ENCODE results near the gene SMYD4.
A peak's percentile ranks its signal among the peaks of the same experiment; 100 is the strongest.
"Not testable (repeated sequence)": the region's sequence is repeated elsewhere in the genome, so short reads cannot be mapped to it uniquely, and the experiment has no call there.

SMYD4 gene

GRCh38 chr17:1779571-1780131 is 50.1 kb downstream of the SMYD4 start:
- peaks cover 33% of the 10 kb centered on the region for H3K4me1 ChIP-seq (ENCODE audit: insufficient read depth, low read length)
- H3K9ac ChIP-seq (ENCODE audit: low read length), result no peak overlapping the region
- no peaks in the 10 kb centered on the region for H3K9me3 ChIP-seq (ENCODE audit: low read length)
- no peak overlapping the region for H3K4me3 ChIP-seq (ENCODE audit: low read depth in 1 of 2, low read length in 2 of 2)
- peak overlapping the region; percentile 29 for H3K27ac ChIP-seq (ENCODE audit: low read depth, low read length)
- peaks cover 27% of the 10 kb centered on the region for H3K36me3 ChIP-seq (ENCODE audit: insufficient read depth, low read length)
- no peaks in the 10 kb centered on the region for H3K27me3 ChIP-seq (ENCODE audit: control insufficient read depth in 1 of 2, insufficient read depth in 2 of 2, low read length in 2 of 2)

- H3K27ac ChIP-seq (ENCODE audit: low read depth, low read length), result no peak overlapping the region
These were observed 52.8 kb downstream of the SMYD4 start for GRCh38 chr17:1776857-1777256.

GRCh38 chr17:1776328-1776727 is 53.4 kb downstream of the SMYD4 start:
- H3K9ac ChIP-seq (ENCODE audit: low read length), result no peak overlapping the region
- H3K27me3 ChIP-seq (ENCODE audit: control insufficient read depth in 1 of 2, insufficient read depth in 2 of 2, low read length in 2 of 2), result no peaks in the 10 kb centered on the region
- no peak overlapping the region for H3K27ac ChIP-seq (ENCODE audit: low read depth, low read length)
- peaks cover 20% of the 10 kb centered on the region for H3K36me3 ChIP-seq (ENCODE audit: insufficient read depth, low read length)
- peaks cover 10% of the 10 kb centered on the region for H3K4me1 ChIP-seq (ENCODE audit: insufficient read depth, low read length)
- H3K9me3 ChIP-seq (ENCODE audit: low read length), result no peaks in the 10 kb centered on the region
- H3K4me3 ChIP-seq (ENCODE audit: low read depth in 1 of 2, low read length in 2 of 2), result no peak overlapping the region

More at GRCh38 chr17:1776857-1777256, 52.8 kb downstream of the SMYD4 start:
- peaks cover 12% of the 10 kb centered on the region for H3K4me1 ChIP-seq (ENCODE audit: insufficient read depth, low read length)
- no peaks in the 10 kb centered on the region for H3K27me3 ChIP-seq (ENCODE audit: control insufficient read depth in 1 of 2, insufficient read depth in 2 of 2, low read length in 2 of 2)
- no peak overlapping the region for H3K4me3 ChIP-seq (ENCODE audit: low read depth in 1 of 2, low read length in 2 of 2)
- H3K36me3 ChIP-seq (ENCODE audit: insufficient read depth, low read length), result peaks cover 24% of the 10 kb centered on the region
- no peak overlapping the region for H3K9ac ChIP-seq (ENCODE audit: low read length)
- no peaks in the 10 kb centered on the region for H3K9me3 ChIP-seq (ENCODE audit: low read length)

DNA sequence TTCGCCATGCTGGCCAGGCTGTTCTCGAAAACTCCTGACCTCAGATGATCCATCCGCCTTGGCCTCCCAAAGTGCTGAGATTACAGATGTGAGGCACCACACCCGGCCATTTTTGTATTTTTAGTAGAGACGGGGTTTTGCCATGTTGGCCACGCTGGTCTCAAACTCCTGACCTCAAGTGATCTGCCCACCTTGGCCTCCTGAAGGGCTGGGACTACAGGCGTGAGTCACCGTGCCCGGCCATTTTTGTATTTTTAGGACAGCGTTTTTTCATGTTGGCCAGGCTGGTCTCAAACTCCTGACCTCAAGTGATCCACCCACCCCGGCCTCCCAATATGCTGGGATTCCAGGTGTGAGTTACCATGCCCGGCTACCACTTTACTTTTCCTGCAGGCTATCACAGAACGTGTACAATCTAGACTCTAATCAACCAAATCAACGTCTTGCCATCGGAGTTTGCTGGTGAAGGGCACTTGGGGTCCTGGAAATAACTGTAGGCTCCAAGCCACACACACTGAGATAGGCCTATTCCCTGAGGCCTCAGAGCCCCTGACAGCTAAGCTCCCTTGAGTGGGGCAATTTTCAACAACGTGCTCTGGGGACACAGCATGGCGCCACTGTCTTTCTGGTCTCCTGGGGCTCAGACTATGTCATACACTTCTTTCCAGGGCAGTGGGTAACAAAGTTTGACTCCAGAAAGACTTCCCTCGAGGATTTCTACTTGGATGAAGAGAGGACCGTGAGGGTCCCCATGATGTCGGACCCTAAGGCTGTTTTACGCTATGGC is 55.1 kb downstream of the SMYD4 start:
- Histone ChIP-seq H3K27ac (ENCODE audit: low read depth, low read length) (no peak overlapping the region), H3K9me3 (ENCODE audit: low read length) (no peaks in the 10 kb centered on the region), H3K4me1 (ENCODE audit: insufficient read depth, low read length) (peaks cover 2% of the 10 kb centered on the region), H3K4me3 (ENCODE audit: low read depth in 1 of 2, low read length in 2 of 2) (no peak overlapping the region), H3K9ac (ENCODE audit: low read length) (no peak overlapping the region), H3K27me3 (ENCODE audit: control insufficient read depth in 1 of 2, insufficient read depth in 2 of 2, low read length in 2 of 2) (no peaks in the 10 kb centered on the region), H3K36me3 (ENCODE audit: insufficient read depth, low read length) (peaks cover 17% of the 10 kb centered on the region)

- peaks cover 17% of the 10 kb centered on the region for H3K36me3 ChIP-seq (ENCODE audit: insufficient read depth, low read length)
- H3K27me3 ChIP-seq (ENCODE audit: control insufficient read depth in 1 of 2, insufficient read depth in 2 of 2, low read length in 2 of 2), result no peaks in the 10 kb centered on the region
- H3K9ac ChIP-seq (ENCODE audit: low read length), result no peak overlapping the region
- H3K27ac ChIP-seq (ENCODE audit: low read depth, low read length), result no peak overlapping the region
- H3K4me1 ChIP-seq (ENCODE audit: insufficient read depth, low read length), result no peaks in the 10 kb centered on the region
- no peaks in the 10 kb centered on the region for H3K9me3 ChIP-seq (ENCODE audit: low read length)
- H3K4me3 ChIP-seq (ENCODE audit: low read depth in 1 of 2, low read length in 2 of 2), result no peak overlapping the region
These were observed 56.0 kb downstream of the SMYD4 start for GRCh38 chr17:1773696-1774181.

GRCh38 chr17:1773000-1773695 is 56.6 kb downstream of the SMYD4 start:
- H3K4me1 ChIP-seq (ENCODE audit: insufficient read depth, low read length); H3K4me3 ChIP-seq (ENCODE audit: low read depth in 1 of 2, low read length in 2 of 2); H3K9me3 ChIP-seq (ENCODE audit: low read length); H3K9ac ChIP-seq (ENCODE audit: low read length); H3K27me3 ChIP-seq (ENCODE audit: control insufficient read depth in 1 of 2, insufficient read depth in 2 of 2, low read length in 2 of 2); H3K27ac ChIP-seq (ENCODE audit: low read depth, low read length): not testable (repeated sequence)
- H3K36me3 ChIP-seq (ENCODE audit: insufficient read depth, low read length), result peaks cover 12% of the 10 kb centered on the region

DNA sequence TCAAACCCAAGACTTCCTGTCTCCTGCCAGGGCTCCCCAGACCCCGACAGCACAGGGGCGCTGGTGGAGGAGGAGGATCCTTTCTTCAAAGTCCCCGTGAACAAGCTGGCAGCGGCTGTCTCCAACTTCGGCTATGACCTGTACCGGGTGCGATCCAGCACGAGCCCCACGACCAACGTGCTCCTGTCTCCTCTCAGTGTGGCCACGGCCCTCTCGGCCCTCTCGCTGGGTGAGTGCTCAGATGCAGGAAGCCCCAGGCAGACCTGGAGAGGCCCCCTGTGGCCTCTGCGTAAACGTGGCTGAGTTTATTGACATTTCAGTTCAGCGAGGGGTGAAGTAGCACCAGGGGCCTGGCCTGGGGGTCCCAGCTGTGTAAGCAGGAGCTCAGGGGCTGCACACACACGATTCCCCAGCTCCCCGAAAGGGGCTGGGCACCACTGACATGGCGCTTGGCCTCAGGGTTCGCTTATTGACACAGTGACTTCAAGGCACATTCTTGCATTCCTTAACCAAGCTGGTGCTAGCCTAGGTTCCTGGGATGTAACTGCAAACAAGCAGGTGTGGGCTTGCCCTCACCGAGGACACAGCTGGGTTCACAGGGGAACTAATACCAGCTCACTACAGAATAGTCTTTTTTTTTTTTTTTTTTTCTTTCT is 59.8 kb downstream of the SMYD4 start:
- no peaks in the 10 kb centered on the region for H3K9me3 ChIP-seq (ENCODE audit: low read length)
- H3K36me3 ChIP-seq (ENCODE audit: insufficient read depth, low read length), result no peaks in the 10 kb centered on the region
- H3K4me3 ChIP-seq (ENCODE audit: low read depth in 1 of 2, low read length in 2 of 2), result no peak overlapping the region
- H3K9ac ChIP-seq (ENCODE audit: low read length), result no peak overlapping the region
- no peaks in the 10 kb centered on the region for H3K4me1 ChIP-seq (ENCODE audit: insufficient read depth, low read length)
- H3K27me3 ChIP-seq (ENCODE audit: control insufficient read depth in 1 of 2, insufficient read depth in 2 of 2, low read length in 2 of 2), result peaks cover 0 to 3% of the 10 kb centered on the region in 2 donors
- H3K27ac ChIP-seq (ENCODE audit: low read depth, low read length), result no peak overlapping the region

DNA sequence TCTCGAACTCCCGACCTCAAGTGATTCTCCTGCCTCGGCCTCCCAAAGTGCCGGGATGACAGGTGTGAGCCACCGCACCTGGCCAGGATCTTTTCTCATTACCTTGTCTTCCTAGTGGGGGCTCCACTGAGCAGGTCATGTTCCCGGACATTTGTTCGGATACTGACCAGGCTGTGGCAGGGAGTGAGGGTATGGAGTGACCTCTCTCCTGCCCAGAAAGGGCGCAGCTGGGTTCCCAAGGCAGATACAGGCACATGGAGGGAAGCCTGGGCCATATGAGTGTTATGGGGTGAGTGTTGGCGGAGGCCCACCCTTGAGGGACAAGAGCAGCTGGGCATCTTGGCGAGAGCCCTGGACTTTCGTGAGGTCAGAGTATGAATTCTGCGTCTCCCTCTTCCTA is 62.3 kb downstream of the SMYD4 start:
- H3K4me3 ChIP-seq (ENCODE audit: low read depth in 1 of 2, low read length in 2 of 2), result no peak overlapping the region
- peaks cover 0 to 3% of the 10 kb centered on the region in 2 donors for H3K27me3 ChIP-seq (ENCODE audit: control insufficient read depth in 1 of 2, insufficient read depth in 2 of 2, low read length in 2 of 2)
- no peaks in the 10 kb centered on the region for H3K36me3 ChIP-seq (ENCODE audit: insufficient read depth, low read length)
- H3K9ac ChIP-seq (ENCODE audit: low read length), result no peak overlapping the region
- no peaks in the 10 kb centered on the region for H3K9me3 ChIP-seq (ENCODE audit: low read length)
- peaks cover 6% of the 10 kb centered on the region for H3K4me1 ChIP-seq (ENCODE audit: insufficient read depth, low read length)
- no peak overlapping the region for H3K27ac ChIP-seq (ENCODE audit: low read depth, low read length)

DNA sequence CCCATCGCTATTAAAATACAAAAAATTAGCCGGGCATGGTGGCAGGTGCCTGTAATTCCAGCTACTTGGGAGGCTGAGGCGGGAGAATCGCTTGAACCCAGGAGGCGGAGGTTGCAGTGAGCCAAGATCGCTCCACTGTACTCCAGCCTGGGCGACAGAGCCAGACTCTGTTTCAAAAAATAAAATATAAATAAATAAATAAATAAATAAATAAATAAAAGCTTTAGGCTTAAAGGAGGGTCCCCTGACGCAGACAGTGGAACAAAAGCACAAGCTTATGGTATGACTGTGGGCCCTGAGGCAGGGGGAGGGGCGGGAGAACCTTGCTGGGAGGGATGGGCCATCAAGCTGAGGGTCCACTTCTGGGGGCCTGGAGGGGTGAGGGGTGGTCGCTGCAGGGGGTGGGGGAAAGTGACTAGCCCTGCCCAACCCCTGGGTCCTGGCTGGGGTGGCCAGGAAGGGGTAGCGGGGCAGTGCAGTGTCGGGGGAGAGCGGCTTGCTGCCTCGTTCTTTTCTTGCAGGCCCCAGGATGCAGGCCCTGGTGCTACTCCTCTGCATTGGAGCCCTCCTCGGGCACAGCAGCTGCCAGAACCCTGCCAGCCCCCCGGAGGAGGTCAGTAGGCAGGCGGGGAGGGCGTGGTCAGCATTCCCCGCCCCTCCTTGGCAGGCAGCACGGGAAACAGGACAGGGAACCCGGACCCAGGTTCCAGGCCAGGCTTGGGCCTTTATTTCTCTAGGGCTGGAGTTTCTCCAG is 63.1 kb downstream of the SMYD4 start:
- Histone ChIP-seq H3K9ac (ENCODE audit: low read length) (no peak overlapping the region), H3K4me1 (ENCODE audit: insufficient read depth, low read length) (peaks cover 6% of the 10 kb centered on the region), H3K27ac (ENCODE audit: low read depth, low read length) (no peak overlapping the region)

DNA sequence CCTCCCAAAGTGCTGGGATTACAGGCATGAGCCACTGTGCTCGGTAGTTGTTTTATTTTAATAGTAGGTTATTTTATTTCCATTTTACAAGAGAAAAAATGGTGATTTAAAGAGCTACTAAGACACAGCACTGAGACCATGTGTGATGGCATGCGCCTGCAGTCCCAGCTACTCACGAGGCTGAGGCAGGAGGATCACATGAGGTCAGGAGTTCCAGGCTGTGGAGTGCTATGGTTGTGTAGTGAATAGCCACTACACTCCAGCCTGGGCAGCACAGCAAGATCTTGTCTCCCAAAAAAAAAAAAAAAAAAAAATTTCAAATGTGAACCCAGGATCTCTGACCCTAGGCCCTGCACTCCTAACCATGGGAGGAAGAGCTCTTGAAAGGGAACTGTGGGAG is 64.1 kb downstream of the SMYD4 start:
- H3K9ac ChIP-seq (ENCODE audit: low read length), result no peak overlapping the region
- H3K36me3 ChIP-seq (ENCODE audit: insufficient read depth, low read length), result no peaks in the 10 kb centered on the region
- no peak overlapping the region for H3K27ac ChIP-seq (ENCODE audit: low read depth, low read length)
- no peaks in the 10 kb centered on the region for H3K9me3 ChIP-seq (ENCODE audit: low read length)
- no peak overlapping the region for H3K4me3 ChIP-seq (ENCODE audit: low read depth in 1 of 2, low read length in 2 of 2)
- H3K4me1 ChIP-seq (ENCODE audit: insufficient read depth, low read length), result peaks cover 6% of the 10 kb centered on the region
- peaks cover 0 to 3% of the 10 kb centered on the region in 2 donors for H3K27me3 ChIP-seq (ENCODE audit: control insufficient read depth in 1 of 2, insufficient read depth in 2 of 2, low read length in 2 of 2)

More for the DNA sequence above, 63.1 kb downstream of the SMYD4 start:
- H3K36me3 ChIP-seq (ENCODE audit: insufficient read depth, low read length), result no peaks in the 10 kb centered on the region
- no peaks in the 10 kb centered on the region for H3K9me3 ChIP-seq (ENCODE audit: low read length)
- H3K27me3 ChIP-seq (ENCODE audit: control insufficient read depth in 1 of 2, insufficient read depth in 2 of 2, low read length in 2 of 2), result peaks cover 0 to 3% of the 10 kb centered on the region in 2 donors
- H3K4me3 ChIP-seq (ENCODE audit: low read depth in 1 of 2, low read length in 2 of 2), result no peak overlapping the region

GRCh38 chr17:1764705-1765104 is 65.0 kb downstream of the SMYD4 start:
- H3K36me3 ChIP-seq (ENCODE audit: insufficient read depth, low read length); H3K9me3 ChIP-seq (ENCODE audit: low read length); H3K9ac ChIP-seq (ENCODE audit: low read length); H3K4me1 ChIP-seq (ENCODE audit: insufficient read depth, low read length); H3K4me3 ChIP-seq (ENCODE audit: low read depth in 1 of 2, low read length in 2 of 2); H3K27me3 ChIP-seq (ENCODE audit: control insufficient read depth in 1 of 2, insufficient read depth in 2 of 2, low read length in 2 of 2); H3K27ac ChIP-seq (ENCODE audit: low read depth, low read length): not testable (repeated sequence)

Data from muscle layer of colon (tissue), 2 donors.